ENCODE measurements around the gene FOXN3. TPM values are rescaled to one million over a fixed set of nuclear protein-coding genes. Genes with fewer than 3 reads are reported as not detected.

FOXN3 gene
- polyA plus RNA-seq, 2 of the 4 experiments (the other 2 are of a cell fraction), result 6.0 to 6.4 TPM

DNA sequence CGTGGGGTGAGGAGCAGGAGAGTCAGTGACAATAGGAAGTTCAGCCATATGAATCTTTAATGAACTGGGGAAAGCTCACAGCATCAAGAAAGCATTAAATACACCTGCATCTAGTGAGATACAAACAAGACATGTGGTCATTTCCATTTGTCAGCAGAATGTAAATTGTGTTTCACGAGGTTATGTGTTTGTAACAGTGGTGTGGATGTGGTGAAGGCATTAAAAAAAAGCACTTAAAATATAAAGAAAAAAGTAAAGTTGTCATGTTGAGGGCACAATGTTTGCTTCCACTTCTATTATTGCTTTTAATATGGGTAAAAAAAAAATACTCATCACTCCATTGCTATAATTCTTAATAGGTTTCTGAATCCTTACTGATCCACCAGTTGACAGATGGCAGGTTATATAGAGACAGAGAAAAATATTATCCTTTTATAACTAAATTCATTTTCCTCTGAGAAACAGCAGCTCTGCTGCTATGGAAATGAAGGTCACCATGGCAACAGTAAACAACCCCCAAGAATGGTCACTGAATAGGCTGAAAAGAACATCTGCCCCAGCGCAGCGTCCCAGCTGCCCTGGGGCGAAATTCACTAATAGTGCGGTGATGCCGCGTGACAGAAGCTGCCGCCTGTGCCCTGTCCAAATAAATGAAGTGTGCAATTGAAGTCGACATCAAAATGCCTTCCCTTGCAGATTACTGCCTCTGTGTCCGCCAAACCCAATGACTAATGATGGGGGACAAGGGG lies 226.1 kb downstream of the FOXN3 start (continued):
- TF ChIP-seq REST (IDR thresholded peaks at IDR 0.05) (no peak), JUN (IDR thresholded peaks at IDR 0.05) (no peak), CEBPB (IDR thresholded peaks at IDR 0.05) (no peak)
- TF ChIP-seq, protein P1, sequence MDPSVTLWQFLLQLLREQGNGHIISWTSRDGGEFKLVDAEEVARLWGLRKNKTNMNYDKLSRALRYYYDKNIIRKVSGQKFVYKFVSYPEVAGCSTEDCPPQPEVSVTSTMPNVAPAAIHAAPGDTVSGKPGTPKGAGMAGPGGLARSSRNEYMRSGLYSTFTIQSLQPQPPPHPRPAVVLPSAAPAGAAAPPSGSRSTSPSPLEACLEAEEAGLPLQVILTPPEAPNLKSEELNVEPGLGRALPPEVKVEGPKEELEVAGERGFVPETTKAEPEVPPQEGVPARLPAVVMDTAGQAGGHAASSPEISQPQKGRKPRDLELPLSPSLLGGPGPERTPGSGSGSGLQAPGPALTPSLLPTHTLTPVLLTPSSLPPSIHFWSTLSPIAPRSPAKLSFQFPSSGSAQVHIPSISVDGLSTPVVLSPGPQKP (IDR thresholded peaks at IDR 0.05; ENCODE audit: low read depth, low read length), result no peak

DNA sequence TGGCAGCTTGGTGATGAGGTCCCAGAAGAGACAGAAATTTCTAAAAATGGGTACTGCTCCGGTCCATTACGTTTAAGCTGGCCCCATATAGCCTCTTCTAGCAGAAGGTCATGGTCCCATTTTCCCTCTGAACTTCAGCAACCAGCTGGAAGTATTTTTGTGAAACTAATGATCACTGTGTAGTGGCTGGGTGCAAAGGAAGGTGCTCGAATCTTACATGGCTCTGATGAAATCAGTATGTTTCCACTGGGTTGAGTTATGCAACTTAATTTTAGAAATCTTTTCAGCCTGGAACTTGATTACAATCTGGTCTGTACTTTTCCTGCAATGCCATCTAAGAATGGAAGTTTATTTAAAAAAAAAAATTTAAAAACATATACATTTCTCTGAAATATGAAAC lies 228.5 kb downstream of the FOXN3 start:
- H3K27ac ChIP-seq, result no peak overlapping the region
- ChIA-PET POLR2A (no interaction called here), CTCF (interaction anchor here (1.0 kb wide), 1 partner anchor 147 kb away, joined by 5 read pairs; no protein-coding TSS in a partner anchor)
- WGBS (ENCODE audit: missing lambda C conversion rate), result 45% methylated on average over 3 of the region's 3 CpGs
- no peak for ATAC-seq
- no peak overlapping the region for H3K4me3 ChIP-seq
- H3K4me1 ChIP-seq, result no peaks in the 10 kb centered on the region
- no peak overlapping the region for H3K4me2 ChIP-seq
- no peak for DNase-seq (ENCODE audit: low read depth in 1 of 2, low spot score in 1 of 2)
- no peak for TF ChIP-seq MAZ (IDR thresholded peaks at IDR 0.05; ENCODE audit: borderline replicate concordance, low read depth, low read length)
- no peak for TF ChIP-seq HOXA7 (CRISPR knock-in tag; IDR thresholded peaks at IDR 0.05)
- TF ChIP-seq CBX8 (IDR thresholded peaks at IDR 0.05), result no peak
- no peak for TF ChIP-seq PBX3 (IDR thresholded peaks at IDR 0.05)
- no peak for TF ChIP-seq ESRRA (IDR thresholded peaks at IDR 0.05; ENCODE audit: borderline replicate concordance, low read length)
- TF ChIP-seq CHD2 (IDR thresholded peaks at IDR 0.05; ENCODE audit: low read length, partially characterized antibody), result no peak
- TF ChIP-seq RCOR1 (IDR thresholded peaks at IDR 0.05; ENCODE audit: low read depth, low read length), result no peak
- no peak for TF ChIP-seq FOSB (CRISPR knock-in tag; IDR thresholded peaks at IDR 0.05)
- TF ChIP-seq SREBF2 (IDR thresholded peaks at IDR 0.05), result no peak
- no peak for TF ChIP-seq HOXB13 (CRISPR knock-in tag; IDR thresholded peaks at IDR 0.05; ENCODE audit: low read depth)
- TF ChIP-seq, protein P2, sequence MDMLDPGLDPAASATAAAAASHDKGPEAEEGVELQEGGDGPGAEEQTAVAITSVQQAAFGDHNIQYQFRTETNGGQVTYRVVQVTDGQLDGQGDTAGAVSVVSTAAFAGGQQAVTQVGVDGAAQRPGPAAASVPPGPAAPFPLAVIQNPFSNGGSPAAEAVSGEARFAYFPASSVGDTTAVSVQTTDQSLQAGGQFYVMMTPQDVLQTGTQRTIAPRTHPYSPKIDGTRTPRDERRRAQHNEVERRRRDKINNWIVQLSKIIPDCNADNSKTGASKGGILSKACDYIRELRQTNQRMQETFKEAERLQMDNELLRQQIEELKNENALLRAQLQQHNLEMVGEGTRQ (IDR thresholded peaks at IDR 0.05), result no peak
- H3K9me3 ChIP-seq, result peaks cover 3% of the 10 kb centered on the region; the same call in 1 of the 3 replicates
- no peak for FAIRE-seq

DNA sequence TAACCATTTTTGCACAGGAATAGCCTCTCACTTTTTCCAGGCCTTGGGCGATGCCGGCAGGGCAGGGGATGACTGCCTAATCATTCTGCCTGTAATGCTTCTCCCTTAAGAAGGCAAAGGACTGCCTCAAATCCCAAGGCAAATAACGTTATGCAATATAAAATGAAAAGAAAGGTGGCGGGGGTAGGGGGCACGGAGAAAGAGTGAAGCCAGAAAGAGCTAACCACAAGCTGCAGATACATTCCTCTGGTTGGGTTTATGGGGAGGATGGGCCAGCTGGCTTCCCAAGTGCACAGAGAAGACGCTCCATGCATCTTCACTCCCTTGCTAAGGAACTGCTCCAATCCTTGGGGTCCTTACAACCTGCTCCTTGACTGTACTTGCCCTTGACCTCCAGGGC lies 229.5 kb downstream of the FOXN3 start:
- Histone ChIP-seq H3K4me2 (no peak overlapping the region), H3K9me3 (no peaks in the 10 kb centered on the region), H3K4me1 (no peaks in the 10 kb centered on the region), H3K27ac (no peak overlapping the region), H3K4me3 (no peak overlapping the region)
- POLR2A ChIA-PET, result no interaction called here
- CTCF ChIA-PET, result interaction anchor here (1.2 to 1.4 kb wide), 2 partner anchors 10 to 11 kb away, joined by 4 to 5 read pairs; no protein-coding TSS in a partner anchor
- DNase-seq (ENCODE audit: low read depth in 1 of 2, low spot score in 1 of 2) (no peak), ATAC-seq (no peak), FAIRE-seq (no peak)
- WGBS (ENCODE audit: missing lambda C conversion rate), result 79% methylated on average over 6 of the region's 6 CpGs
- no peak for TF ChIP-seq JUNB (IDR thresholded peaks at IDR 0.05)
- no peak for TF ChIP-seq NPAS2 (CRISPR knock-in tag; IDR thresholded peaks at IDR 0.05; ENCODE audit: borderline replicate concordance)
- TF ChIP-seq CHD4 (IDR thresholded peaks at IDR 0.05; ENCODE audit: borderline replicate concordance), result no peak
- no peak for TF ChIP-seq FOSL2 (IDR thresholded peaks at IDR 0.05)
- no peak for TF ChIP-seq FOSL2 (CRISPR knock-in tag; IDR thresholded peaks at IDR 0.05)
- no peak for TF ChIP-seq SREBF2 (IDR thresholded peaks at IDR 0.05)
- TF ChIP-seq HOXB5 (CRISPR knock-in tag; IDR thresholded peaks at IDR 0.05), result no peak
- TF ChIP-seq HDAC2 (IDR thresholded peaks at IDR 0.05), result no peak
